GM21717 (cell line): ENCODE results near the gene NPHP4.
"Not testable (repeated sequence)": the region's sequence is repeated elsewhere in the genome, so short reads cannot be mapped to it uniquely, and the experiment has no call there.

ENCODE experiments used
- ATAC-seq: cut with Tn5 transposase; IDR thresholded peaks from one replicate; pipeline ENCODE4 v1.9.1; 2021; ENCODE audit warnings: mild to moderate bottlenecking, moderate library complexity; ENCODE audit not compliant: unreplicated experiment

The NPHP4 gene

DNA sequence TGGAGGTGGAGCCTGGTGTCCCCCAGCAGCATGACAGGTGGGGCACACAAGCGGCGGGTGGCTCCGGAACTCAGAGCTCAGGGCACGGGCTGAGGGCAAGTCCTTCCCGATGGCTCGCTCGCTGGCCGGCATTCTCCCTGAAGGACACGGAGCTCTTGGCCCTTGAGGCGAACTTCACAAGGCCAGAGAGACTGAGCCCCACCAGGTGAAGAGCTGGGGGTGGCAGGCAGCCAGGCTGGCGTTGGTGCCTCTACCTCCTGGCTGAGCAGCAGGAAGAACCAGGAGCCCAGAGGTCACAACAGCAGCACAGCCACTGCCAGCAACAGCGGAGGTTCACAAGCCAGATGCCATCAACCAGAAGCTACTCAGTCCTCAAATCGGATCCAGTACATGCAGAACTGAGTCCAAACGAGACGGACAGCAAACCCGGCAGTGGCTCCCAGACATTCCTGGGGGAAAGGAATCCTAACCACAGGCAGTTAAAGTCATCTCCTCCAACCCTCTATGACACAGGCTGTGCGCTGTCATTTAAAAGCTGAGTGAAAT lies 54.1 kb downstream of the NPHP4 start:
- ATAC-seq = no peak

DNA sequence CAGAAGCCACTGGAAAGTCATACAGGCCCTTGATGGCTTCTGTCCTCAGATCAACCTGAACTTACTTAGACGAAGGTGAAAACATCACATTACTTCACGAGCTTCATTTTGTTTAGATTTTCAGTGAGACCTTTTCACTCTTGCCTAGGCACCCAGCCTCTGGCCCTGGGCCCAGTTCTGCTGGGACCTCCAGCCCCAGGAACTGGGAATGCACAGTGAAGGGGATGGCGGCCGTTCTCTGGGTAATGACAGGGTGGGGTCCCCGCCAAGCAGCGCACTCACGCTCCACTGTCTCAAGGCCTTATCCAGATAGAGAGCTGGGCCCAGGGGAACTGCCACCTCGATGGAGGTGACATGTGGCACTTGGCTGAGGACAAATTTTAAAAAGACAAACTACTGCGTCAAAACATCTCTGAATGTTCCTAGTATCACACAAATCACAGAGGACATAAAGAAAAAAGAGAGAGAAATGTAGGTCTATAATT lies 54.8 kb downstream of the NPHP4 start:
- ATAC-seq = no peak

DNA sequence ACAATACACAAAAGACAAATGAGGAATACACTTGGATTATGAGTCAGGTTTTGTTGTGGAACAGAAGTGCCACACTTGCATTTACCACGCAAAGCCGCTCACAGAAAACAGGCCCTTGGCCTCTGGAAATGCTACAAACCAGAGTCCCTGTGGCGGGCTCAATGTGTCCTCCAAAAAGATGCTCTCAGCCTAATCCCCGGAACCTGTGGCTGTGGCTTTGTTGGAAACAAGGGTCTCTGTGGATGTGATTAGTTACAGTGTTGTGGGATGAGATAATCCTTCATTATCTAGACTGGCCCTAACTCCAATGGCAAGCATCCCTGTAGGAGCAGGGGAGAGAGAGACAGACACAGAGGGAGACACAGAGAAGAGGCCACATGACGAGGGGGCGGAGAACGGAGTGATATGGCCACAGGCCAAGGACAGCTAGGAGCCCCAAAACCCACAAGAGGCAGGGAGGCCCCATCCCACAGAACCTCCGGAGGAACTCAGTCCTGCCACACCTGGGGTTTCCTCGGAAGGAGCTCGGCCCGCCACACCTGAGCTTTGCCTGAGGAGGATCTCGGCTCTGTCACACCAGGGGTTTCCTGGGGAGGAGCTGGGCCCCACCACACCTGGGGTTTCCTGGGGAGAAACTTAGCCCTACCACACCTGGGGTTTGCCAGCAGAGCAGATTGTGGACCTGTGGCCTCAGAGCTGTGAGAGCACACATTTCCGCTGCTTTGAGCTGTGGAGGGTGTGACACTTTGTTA lies 55.4 kb downstream of the NPHP4 start:
- no peak for ATAC-seq

DNA sequence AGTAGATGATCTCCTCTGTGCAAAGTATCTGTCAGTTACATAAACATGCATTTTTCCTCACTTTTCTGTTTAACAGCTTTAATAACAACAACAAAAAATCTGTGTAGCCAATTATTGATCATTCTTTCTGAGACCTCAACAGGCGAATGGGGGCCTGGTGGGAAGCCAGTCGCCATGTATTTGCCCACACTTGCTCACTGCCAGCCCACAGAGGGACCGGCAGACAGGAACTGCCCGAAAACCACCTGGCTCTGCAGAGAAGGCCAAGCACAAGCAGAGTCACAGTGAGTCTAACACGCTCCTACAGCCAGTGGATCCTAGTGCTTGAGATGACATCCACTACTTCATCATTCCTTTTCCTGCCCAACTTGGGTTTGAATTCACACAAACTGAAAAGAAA lies 56.1 kb downstream of the NPHP4 start:
- no peak for ATAC-seq

DNA sequence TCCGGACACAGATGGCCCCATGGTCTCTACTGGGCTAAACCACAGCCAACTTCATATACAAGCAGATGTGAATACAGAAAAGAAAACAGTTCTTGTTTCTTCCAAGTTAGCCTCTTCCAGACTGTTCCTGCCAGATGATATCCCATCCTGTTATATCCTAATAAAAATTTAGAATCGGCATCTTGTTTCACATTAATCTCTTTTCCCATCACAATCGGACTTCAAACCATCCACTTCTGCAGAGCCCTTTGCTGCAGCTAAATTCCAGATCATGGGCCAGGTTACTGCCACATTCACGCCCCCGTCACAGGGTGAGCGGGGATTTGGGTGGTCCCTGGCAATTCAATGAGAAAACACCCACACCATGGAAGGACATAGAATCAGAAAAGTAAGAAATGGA lies 57.2 kb downstream of the NPHP4 start:
- no peak for ATAC-seq

DNA sequence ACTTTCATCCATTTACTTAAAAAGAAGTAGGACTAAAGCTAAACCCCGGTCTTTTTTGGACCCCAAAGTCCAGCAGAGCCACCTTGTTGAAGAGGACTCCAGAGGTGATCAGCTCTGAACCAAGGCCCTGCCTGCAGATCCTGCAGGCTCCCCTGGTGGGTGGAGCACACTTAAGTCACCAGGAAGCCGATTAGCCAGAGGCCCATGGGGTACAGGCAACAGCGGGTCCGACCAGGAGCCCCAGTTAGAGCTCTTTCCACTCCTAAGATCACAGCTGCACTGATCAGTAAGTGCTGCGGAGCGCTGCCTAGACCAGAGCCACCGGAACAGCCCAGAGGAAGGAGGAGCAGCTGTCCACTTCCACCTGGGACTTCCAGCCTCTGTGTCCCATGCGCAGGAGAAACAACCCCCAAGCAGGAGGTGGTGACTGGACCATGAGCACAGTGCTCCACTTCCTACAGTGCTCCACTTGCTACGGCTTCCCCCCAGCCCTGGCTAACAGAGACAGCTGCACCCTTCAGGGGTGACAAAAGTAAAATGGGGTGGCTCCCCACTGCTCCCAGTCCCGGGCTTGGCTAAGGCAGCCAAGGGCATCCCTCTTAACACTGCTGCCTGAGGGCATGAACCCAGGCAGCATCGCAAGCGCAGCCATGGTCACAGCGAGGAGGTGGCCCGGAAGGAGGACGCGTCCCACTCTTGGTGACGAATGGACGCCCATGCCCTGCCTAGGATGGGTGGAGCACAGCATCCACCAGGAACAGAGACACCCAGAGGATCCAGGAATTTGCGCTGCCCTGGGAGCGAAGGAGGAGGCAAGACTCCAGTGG lies 58.0 kb downstream of the NPHP4 start:
- no peak for ATAC-seq

DNA sequence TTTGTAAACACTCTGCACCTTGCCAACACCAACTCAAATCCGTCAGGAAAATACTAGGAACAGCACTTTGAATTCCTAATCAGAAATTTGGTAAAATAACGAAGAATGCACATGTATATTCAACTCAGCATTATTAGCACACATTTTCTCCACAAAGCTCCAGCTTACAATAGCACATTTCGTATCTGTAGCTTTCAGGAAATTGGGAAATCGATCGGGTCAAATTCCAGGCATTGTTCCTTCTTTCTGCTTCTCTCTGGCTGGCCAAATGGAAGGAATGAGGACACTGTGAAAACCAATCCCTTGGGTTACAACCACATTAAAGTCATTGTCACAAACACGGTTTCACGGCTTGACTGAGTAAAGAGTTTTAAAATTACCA lies 58.6 kb downstream of the NPHP4 start:
- ATAC-seq = no peak

DNA sequence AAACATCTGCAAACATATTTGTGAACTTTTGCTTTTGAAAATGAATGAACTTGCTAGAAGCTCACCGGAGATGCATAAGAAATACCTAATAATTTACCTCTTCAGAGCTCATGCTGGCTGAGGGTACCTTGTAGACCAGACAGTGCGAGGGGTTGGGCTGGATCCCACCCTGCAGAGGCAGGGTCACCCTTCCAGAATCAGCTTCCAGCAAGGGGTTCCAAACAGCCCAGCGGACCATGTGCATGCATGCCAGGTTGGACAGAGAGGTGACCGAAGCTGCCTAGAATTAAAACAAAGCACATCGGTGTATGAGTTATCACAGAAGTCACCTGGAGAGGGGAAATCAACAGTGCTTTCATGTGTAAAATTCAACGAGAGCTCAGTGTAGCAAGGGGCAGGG lies 59.2 kb downstream of the NPHP4 start:
- ATAC-seq = no peak

DNA sequence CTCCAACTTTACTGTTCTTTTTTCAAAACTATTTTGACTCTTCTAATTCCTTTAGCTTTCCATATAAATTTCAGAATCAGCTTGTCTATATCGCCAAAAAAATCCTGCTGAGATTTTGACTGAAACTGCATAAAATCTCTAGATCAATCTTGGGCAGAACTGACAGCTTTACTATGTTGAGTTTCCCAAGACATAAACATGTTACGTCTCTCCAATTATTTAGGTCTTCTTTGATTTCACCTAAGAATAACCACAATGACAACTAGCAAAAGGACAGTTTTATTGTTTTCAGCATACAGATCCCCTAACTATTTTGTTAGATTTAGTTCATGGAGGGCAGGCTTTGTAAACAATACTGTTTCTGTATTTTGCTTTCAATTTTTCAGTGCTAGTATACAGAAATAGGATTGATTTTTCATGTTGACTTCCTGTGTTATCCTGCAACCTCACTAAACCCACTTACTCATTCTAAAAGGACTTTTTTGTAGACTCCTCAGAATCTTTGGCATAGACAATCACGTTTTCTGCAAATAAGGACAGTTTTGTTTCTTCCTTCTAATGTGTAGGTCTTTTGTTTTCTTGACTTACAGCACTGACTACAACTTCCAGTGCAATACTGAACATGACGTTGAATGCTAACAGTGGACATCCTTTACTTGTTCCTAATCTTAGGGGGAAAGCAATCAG lies 63.4 kb downstream of the NPHP4 start:
- no peak for ATAC-seq

DNA sequence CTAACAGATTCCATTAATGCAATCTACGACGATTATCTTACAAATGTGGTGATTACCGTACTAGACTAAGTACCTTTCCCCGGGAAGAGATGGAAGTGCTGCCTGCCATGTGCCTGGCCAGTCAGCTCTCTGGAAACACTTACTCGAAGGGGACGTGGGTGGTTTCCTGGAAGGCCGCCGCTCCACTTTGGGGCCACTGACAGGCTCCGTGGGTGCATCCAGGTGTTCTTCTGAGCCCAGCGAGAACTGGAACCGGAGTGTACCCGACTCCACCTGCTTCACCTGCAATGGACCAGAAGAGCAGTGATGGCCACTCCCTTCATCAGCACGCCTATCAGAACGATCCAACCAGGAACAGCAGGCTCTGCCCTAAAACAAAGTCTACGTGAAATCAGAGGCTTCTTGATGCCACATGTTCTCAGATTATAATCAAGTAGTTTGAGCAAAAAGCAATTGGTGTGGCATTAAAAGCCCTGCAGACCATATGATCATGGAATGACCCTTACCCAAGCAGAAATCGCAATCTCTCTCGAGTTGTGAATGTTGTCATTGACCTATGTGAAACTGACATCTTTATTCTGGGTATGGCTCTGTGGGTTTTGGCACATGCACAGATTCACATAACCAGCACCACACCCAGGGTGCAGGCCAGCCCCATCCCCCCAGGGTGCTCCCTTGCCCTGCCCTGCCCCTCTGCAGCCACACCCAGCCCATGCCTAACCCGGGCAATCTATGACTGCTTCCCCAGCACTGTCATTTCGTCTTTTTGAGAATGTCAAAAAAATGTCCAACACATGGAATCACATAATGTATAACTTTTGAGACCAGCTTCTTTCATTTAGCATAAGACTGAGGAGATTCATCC lies 64.5 kb downstream of the NPHP4 start:
- no peak for ATAC-seq

DNA sequence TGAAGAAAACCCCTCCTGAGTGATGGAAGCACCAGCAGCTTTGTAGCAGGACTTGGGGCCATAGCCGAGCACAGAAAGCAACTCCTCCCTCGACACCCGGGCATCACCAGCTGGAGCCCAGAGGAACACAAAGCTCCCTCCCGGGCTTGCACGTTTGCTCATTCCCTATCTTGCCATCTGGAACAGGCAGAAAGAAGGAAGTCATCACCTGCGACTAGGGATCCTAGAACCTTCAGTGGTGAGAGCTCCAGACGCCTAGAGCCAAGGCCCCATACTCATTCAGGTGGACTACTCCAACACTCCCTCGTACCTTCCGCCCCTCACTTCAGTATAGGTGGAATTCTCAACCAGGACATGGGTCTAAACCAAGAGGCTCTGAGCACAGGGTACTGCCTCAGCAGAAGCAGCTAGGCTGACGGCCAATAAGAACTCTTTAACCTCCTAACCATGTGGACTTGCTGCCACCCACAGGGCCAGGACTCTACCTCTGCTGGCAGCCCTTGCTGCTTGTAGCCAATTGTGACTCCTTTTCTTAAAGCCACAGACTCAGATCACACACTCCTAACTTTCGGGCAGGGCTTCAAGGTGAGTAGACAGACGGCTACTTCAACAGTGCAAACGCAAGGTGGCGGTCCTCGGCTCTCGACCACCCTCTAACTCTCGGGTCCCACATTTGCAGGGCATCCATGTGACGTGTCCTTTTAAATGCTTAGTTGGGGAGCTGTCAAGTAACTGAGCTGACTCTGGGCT lies 65.4 kb downstream of the NPHP4 start:
- ATAC-seq = no peak

DNA sequence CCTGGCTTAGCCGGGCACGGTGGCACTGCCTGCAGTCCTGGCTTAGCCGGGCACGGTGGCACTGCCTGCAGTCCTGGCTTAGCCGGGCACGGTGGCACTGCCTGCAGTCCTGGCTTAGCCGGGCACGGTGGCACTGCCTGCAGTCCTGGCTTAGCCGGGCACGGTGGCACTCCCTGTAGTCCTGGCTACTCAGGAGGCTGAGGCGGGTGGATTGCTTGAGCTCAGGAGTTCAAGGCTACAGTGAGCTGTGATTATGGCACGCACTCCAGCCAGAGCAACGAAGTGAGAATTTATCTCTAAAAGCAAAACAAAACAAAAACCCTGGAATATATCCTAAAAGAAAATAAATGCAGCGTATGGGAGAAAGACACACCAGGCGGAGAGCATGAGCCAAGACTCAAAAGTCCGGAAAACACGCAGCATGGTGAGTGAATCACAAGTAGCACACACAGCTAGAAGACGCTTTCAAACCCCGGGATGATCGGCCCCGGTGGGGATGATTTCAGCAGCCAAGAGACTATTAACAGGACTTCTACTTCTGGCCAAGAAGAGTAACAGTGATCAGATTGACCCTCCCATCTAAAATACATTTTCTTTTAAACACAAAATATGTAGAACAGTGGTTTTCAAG lies 69.4 kb downstream of the NPHP4 start:
- ATAC-seq = not testable (repeated sequence)

DNA sequence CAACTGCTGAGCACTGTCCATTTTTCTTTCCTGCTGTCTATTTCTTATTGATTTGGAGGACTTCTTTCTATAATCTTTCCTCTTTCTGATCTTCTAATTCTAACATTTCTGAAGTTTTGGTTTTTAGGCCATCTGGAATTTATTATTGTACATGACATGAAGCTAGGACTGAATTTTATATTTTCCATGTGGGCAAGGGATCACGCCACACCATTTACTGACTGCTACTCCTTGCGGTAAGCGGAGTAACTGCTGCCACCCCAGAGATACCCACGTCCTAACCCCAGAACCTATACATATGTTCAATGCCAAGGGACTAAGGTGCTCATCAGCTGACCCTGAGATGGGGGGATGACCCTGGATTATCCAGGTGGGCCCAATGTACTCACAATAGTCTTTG lies 70.6 kb downstream of the NPHP4 start:
- no peak for ATAC-seq

DNA sequence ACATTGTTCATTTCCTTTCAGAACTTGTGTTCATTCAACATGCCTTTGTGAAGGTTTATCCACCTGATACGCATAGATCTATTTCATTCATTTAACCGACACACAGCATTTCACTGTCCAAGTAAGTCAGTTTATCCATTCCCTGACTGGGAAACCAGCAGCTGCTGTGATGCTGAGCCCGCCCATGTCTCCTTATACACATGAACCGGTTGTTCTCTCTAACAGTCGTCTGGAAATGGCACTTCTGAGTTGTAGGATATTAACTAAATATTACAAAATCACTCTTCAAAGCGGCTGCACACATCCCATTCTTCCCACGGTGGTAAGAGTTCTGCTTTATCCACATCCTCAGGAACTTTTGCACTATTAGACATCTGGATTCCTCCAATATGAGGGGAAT lies 71.1 kb downstream of the NPHP4 start:
- no peak for ATAC-seq

DNA sequence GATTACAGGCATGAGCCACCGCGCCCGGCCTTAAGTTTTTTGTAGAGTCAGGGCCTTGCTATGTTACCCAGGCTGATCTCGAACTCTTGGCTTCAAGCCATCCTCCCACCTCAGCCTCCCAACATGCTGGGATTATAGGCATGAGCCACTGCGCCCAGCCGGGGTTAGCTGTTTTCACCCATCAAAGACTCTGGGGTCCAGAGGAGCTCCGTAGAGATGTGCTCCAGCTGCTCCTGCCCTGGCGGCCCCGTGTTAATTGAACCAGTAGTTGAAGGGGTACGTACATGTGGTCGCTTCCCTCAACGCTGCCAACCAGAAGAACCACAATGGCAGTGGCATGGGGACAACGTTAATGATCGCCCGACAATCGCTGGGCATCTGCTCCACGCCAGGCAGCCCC lies 72.0 kb downstream of the NPHP4 start:
- no peak for ATAC-seq

DNA sequence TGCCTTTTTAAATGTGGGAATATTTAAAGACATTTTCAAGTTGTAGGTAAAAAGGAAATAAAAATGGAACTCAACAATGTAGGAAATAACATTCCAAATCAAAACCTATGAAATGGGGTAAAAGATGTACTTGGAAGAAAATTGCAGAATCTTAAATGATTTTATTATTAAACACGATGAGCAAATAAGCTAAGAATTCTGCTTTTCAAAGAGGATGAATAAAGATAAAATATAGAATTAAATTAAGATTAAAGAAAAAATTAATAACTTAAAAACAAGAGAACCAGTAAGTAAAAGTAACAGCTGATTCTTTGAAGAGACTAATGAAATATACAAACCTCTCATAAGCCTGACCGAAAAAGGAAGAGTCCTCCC lies 74.0 kb downstream of the NPHP4 start:
- ATAC-seq = no peak

DNA sequence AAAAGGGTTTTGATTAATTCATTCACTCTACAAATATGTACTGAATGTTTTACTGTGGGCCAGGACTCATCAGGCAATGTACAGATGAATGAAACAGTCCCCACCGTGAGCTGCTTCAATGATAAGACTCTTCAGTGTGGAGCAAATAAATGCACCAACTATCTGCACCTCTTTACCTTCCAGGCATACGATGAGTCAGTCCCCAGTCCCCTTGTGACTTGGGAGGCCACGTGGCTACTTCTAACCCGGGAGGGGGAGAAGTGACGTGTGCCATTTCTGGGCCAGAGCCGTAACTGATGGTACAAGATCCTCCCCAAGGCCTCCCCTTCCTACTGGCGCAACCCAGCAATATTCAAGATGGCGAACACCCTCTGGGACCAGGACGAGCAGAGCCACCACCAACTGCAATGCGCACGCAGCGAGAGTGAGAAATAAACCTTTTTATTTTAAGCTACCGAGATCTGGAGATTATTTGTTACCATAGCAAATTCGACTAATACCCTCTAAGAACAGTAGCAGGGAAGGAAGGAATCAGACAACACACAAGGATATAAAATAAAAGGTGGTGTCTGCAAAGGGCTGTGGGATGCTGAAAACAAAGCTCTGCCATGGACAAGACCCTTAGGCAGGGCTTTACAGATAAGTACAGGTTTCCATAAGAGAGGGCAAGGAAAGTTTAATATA lies 74.5 kb downstream of the NPHP4 start:
- ATAC-seq = no peak

DNA sequence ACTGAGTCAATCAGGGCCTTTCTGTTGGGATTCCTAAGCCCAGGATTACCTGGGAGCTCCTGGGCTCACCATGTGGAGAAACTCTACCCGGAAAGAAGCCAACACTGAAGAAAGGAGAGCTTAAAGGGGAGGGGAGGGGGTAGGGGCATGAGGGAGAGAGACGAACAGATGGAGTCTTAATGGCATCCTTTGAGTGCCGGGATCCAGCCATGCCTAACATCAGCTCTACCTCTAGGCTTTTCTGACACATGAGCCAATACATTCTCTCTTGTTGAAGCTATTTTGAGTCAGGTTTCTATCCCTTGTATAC lies 75.0 kb downstream of the NPHP4 start:
- ATAC-seq = no peak
